Sciatic nerve (tissue), 1 donor: ENCODE measurements around the gene SIK2. TPM values are rescaled to one million over a fixed set of nuclear protein-coding genes. Genes with fewer than 3 reads are reported as not detected.

ENCODE experiments used
- total RNA-seq: library from RNA; stranded (reverse); fragmentation: NEBNext Ultra II Directional; extraction: Animal tissue kit (Norgen Biotek cat#: 25700); gene quantifications from one replicate; pipeline ENCODE4 v1.2.1, GENCODE V29; 2021
- donor health status: DM: no; HTN: no; CAD: no.

SIK2 gene
- total RNA-seq, 1 donor from 2014 or later, result 28.3 TPM

Other genes with a start within 250 kb of the SIK2 start
- 1.2 TPM for gene POU2AF1, start 223.2 kb upstream of the SIK2 start, total RNA-seq
- gene BTG4, start 90.1 kb upstream of the SIK2 start, total RNA-seq, result not detected
- gene HOATZ, start 87.7 kb upstream of the SIK2 start, total RNA-seq, result not detected
- gene LAYN, start 61.7 kb upstream of the SIK2 start, total RNA-seq, result 11.0 TPM
- gene PPP2R1B, start 163.9 kb downstream of the SIK2 start, total RNA-seq, result 37.7 TPM